ENCODE results near the gene CHRM4.

GRCh38 chr11:46353698-46354097 lies 37.9 kb downstream of the CHRM4 start:
- no peak for TF ChIP-seq CTCF (conservative IDR thresholded peaks at IDR 0.05; ENCODE audit: low read length)
- TF ChIP-seq EZH2phosphoT487 (IDR thresholded peaks at IDR 0.05; ENCODE audit: borderline replicate concordance) = no peak
